GM18519 (cell line): ENCODE results near the gene CTNNBIP1.

Source experiments
- ATAC-seq: cut with Tn5 transposase; IDR thresholded peaks from one replicate; pipeline ENCODE4 v1.9.1; 2021; ENCODE audit warnings: mild to moderate bottlenecking, moderate library complexity; ENCODE audit not compliant: unreplicated experiment, low FRiP score

The CTNNBIP1 gene

DNA sequence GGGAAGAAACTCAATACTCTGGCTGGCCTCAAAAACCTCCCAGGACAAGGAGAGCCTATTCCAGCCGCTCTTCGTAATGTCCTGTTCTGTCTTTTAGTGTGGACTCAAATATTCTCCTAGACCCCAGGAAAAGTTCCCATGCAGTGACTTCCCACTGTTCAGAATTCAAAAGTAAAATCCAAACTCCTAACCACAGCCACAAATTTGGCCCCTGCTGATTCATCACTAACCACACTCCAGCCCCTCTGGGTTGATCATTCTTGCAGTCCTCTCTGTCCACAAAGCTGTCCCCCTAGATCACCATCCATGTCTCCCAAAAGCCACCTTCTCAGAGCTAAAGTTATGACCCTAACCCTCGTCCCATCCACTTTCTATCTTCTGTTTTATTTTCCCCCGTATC lies 5.1 kb downstream of the CTNNBIP1 start:
- ATAC-seq: no peak

GRCh38 chr1:9904596-9904995 lies 5.5 kb downstream of the CTNNBIP1 start:
- no peak for ATAC-seq

DNA sequence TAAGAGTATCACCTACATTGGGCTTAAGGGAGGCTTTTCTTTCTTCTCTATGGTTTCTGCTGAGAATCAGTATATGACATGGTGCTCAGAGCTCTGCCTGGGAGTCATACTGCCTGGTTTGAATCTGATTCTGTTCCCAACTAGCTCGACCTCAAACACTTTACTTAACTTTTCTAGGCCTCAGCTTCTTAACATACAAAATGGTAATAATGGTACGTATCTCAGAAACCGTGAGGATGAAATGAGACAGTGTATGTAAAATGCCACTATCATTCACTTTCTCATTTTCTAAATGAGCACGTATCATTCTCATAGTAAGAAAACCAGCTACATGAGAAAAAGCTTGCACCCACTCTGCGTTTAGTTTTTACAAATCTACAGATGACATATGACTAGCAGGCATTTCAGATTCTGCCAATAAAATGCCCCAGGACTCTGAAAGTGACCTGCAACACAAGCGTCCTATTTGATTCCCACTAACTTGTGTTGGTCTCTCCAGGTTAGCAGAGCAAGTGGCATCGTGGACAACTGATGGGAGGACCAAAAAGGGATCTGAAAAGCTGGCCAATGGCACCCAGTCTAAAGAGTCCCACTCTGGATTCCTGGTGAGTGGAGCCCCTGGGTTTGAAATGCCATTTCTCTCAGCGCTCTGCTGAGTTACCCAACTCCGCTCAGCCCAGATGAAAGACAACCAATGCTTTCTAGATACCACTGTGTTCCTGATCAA lies 6.1 kb downstream of the CTNNBIP1 start:
- no peak for ATAC-seq

GRCh38 chr1:9902060-9902452 lies 8.0 kb downstream of the CTNNBIP1 start:
- ATAC-seq: no peak

GRCh38 chr1:9901148-9902059 lies 8.7 kb downstream of the CTNNBIP1 start:
- ATAC-seq: no peak

GRCh38 chr1:9900142-9901043 lies 9.7 kb downstream of the CTNNBIP1 start:
- ATAC-seq: no peak

DNA sequence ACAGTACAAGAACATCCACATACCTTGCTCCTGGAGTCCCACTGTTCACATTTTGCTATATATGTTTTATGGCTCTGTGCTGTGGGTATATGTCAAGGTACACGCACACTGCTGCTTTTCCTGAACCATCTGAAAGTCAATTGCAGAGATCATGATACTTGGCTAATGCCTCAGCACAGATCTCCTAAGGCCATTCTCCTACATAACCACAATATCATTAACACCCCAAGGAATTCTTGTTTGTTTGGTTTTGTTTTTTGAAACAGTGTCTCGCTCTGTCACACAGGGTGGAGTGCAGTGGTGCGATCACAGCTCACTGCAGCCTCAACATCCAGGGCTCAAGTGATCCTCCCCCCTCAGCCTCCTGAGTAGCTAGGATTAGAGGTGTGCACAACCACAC lies 16.0 kb downstream of the CTNNBIP1 start:
- no peak for ATAC-seq

- no peak for ATAC-seq
These were observed 17.2 kb downstream of the CTNNBIP1 start for GRCh38 chr1:9892563-9893528.

- ATAC-seq: no peak
These were observed 18.9 kb downstream of the CTNNBIP1 start for GRCh38 chr1:9891207-9891606.

- no peak for ATAC-seq
These were observed 19.8 kb downstream of the CTNNBIP1 start for GRCh38 chr1:9890224-9890731.

DNA sequence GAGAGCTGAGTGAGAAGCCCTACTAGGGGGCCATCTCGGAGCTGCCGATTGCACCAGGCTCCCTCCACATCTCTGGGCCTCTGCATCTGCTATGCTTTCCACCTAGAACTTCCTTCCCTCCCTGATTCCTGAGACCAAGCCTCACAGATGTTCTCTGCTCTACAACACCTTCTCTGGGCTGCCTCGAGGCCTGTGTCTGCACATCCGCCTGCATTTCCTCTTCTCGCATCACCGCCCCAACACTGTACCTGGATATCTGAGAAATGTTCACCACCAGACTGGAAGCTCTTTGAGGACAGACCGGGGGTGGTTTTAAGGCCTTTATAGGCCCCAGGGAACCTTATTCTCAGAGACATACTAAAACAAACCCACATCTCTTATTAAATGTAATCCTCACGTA lies 20.7 kb downstream of the CTNNBIP1 start:
- no peak for ATAC-seq

- ATAC-seq: no peak
These were observed 21.2 kb downstream of the CTNNBIP1 start for GRCh38 chr1:9888886-9889285.

DNA sequence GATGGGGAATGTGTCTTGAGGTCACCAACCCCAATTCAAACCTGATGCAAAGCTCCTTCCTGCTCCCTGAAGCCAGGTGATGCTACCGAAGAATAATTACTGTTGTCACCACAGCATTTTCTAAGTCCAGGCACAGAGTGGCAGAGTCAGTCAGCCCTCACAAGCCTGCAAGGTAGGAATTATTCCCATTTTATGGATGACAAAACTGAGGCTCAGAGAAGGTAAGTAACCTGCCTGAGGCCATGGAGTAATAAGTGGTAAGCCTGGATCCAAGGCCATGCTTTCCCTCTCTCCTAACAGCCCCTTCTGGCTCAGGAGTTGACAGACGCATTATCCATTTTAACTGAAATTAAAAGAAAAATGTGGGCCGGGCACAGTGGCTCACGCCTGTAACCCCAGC lies 23.0 kb downstream of the CTNNBIP1 start:
- no peak for ATAC-seq

- no peak for ATAC-seq
These were observed 23.9 kb downstream of the CTNNBIP1 start for GRCh38 chr1:9886092-9886742.

DNA sequence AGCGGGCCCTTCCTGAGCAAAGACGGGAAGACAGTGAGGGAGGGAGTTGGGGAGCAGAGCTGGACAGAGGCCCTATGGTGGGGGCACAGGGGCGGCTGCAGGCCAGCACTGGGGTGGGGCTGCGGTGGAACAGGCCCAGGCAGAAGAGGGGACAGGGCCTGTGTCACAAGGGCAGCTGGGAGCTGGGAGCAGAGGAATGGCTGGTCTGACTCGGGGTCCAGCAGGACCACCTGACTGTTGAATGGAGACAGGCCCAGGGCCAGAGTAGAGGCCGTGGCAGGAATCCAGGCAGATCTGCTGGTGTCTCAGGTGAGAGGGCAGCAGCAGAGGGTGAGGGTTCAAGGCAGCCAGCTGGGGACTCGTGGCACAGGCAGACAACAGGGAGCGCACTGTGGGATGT lies 25.3 kb downstream of the CTNNBIP1 start:
- no peak for ATAC-seq

GRCh38 chr1:9883585-9884449 lies 26.3 kb downstream of the CTNNBIP1 start:
- no peak for ATAC-seq

DNA sequence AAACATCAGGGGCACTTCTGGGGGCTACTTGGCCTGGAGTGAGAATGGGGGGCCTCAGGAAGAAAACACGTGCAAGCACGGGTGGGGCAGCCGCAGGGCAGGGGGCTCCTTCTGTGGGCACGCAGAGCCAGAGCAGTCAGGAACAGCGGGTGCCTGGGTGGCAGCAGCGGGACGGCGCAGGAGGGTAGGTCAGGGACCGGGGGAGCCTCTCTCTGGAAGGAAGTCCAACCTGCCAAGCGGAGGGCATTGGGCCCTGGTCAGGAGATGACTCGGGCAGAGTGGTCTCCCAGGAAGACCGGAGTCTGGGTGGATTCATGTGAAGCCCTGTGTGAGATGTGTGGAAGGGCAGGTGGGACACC lies 27.1 kb downstream of the CTNNBIP1 start:
- no peak for ATAC-seq

- no peak for ATAC-seq
These were observed 27.6 kb downstream of the CTNNBIP1 start for GRCh38 chr1:9882296-9882944.
